Left ventricle myocardium inferior (tissue), 1 donor: Measurements from ENCODE around the gene ARHGEF17. TPM values are rescaled to one million over a fixed set of nuclear protein-coding genes. Genes with fewer than 3 reads are reported as not detected.

Experiments
- DNase-seq: peaks from one replicate; pipeline ENCODE4 v3.0.0-alpha.2; 2020
- H3K27ac ChIP-seq: fragments of 200-600 bp; replicated peaks from 2 replicates; pipeline ENCODE4 v1.8.0; 2021
- H3K27me3 ChIP-seq: fragments of 200-600 bp; 2 replicates; pipeline ENCODE4 v1.8.0; 2021; ENCODE audit warnings: low read depth
- H3K36me3 ChIP-seq: fragments of 200-600 bp; 2 replicates; pipeline ENCODE4 v1.8.0; 2021
- H3K4me1 ChIP-seq: fragments of 200-600 bp; 2 replicates; pipeline ENCODE4 v1.8.0; 2021
- H3K4me3 ChIP-seq: fragments of 200-600 bp; 2 replicates; pipeline ENCODE4 v1.8.0; 2021; ENCODE audit warnings: mild to moderate bottlenecking, moderate library complexity
- H3K9me3 ChIP-seq: fragments of 200-600 bp; replicated peaks from 2 replicates; pipeline ENCODE4 v1.8.0; 2021
- intact Hi-C: fragments of 100-400 bp; cut with micrococcal nuclease; formaldehyde crosslinking; loops from one replicate; pipeline ENCODE4 v1.11.0; 2022
- total RNA-seq: library from RNA; stranded (reverse); fragmentation: NEBNext Ultra II Directional; extraction: Animal tissue kit (Norgen Biotek cat#: 25700); gene quantifications from one replicate; pipeline ENCODE4 v1.2.1, GENCODE V29; 2021
- TF ChIP-seq, protein P1 (sequence below): fragments of 200-600 bp; IDR thresholded peaks from 2 replicates; pipeline ENCODE4 v1.8.0; 2021; ENCODE audit warnings: antibody characterized with exemption, mild to moderate bottlenecking, borderline replicate concordance
- donor health status: DM: no; HTN: yes; CAD: no; lungs with severe emphysema.

The ARHGEF17 gene
- total RNA-seq, 1 donor from 2014 or later: 53.1 TPM

DNA sequence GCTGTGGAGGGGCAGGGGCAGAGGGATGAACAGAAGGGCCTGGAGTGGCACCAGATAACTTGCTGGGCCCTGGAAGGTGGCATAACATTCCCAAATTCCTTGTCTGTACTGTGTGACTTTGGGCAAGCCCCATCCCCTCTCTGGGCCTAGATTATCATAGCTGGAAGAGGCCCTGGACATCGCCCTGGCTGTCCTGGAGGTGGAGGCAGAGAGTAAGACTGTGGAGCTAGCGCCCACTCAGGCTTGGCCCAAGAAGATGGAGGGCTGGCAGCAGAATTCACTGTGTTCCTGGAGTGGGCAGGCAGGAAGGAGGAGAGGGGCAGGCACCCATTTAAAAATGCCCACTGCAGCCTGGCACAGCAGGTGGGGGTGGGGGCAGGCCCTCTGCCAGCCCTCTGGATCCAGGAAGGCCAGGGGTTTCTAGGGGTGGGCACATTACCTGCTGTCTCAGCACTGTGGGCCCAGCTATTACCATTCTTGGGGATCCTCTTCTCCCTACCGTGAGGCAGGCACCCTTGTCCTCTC lies 22.6 kb downstream of the ARHGEF17 start:
- no peak for DNase-seq
- H3K27ac ChIP-seq: peak overlapping the region; percentile 76
- H3K36me3 ChIP-seq: peaks cover 4% of the 10 kb centered on the region
- peaks cover 99% of the 10 kb centered on the region for H3K4me1 ChIP-seq
- H3K4me3 ChIP-seq: no peak overlapping the region
- no peaks in the 10 kb centered on the region for H3K27me3 ChIP-seq
- TF ChIP-seq, protein P1, sequence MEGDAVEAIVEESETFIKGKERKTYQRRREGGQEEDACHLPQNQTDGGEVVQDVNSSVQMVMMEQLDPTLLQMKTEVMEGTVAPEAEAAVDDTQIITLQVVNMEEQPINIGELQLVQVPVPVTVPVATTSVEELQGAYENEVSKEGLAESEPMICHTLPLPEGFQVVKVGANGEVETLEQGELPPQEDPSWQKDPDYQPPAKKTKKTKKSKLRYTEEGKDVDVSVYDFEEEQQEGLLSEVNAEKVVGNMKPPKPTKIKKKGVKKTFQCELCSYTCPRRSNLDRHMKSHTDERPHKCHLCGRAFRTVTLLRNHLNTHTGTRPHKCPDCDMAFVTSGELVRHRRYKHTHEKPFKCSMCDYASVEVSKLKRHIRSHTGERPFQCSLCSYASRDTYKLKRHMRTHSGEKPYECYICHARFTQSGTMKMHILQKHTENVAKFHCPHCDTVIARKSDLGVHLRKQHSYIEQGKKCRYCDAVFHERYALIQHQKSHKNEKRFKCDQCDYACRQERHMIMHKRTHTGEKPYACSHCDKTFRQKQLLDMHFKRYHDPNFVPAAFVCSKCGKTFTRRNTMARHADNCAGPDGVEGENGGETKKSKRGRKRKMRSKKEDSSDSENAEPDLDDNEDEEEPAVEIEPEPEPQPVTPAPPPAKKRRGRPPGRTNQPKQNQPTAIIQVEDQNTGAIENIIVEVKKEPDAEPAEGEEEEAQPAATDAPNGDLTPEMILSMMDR: peak; percentile 44
- intact Hi-C loops: no loop called here
- no peaks in the 10 kb centered on the region for H3K9me3 ChIP-seq

DNA sequence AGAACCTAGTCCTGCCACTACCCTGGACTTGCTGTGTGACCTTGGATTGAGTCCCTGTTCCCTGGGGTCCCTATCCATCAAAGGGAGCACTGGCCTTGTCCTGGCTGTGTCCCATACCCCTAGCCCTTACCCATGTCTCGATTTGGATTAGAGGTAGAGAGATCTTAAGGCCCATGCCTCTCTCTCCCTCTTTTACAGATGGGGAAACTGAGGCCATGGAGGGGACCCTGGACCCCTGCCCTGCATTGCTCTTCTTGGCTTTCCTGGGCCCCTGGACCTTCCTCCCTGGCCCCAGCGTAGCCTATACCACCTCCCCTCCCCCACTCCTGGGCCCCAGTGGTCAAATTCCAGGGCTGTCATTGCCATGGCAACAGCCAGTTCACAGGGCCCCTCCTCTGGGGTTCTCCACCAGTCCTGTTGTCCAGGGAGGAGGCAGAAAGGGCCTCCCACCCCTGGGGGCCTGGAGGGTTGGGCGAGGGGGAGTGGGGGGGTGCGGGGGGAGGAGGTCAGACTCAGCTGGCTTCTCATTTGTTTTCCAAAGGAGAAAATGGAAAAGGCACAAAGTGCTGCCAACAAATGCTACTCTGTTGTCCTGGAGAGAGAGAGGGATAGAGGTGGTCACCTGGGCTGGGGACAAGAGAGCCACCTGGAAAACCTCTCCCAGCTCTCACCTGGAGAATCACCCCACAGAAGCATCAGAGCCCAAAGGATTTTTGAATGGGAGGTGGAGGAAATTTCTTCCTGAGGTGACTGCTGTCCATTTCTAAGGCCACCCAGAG lies 23.3 kb downstream of the ARHGEF17 start:
- TF ChIP-seq, protein P1: no peak
- peak; percentile 43 for DNase-seq
- H3K4me3 ChIP-seq: peak overlapping the region; percentile 0
- peak overlapping the region; percentile 76 for H3K27ac ChIP-seq
- H3K27me3 ChIP-seq: no peaks in the 10 kb centered on the region
- intact Hi-C loops: no loop called here
- H3K4me1 ChIP-seq: peaks cover 94% of the 10 kb centered on the region
- no peaks in the 10 kb centered on the region for H3K36me3 ChIP-seq
- no peaks in the 10 kb centered on the region for H3K9me3 ChIP-seq

DNA sequence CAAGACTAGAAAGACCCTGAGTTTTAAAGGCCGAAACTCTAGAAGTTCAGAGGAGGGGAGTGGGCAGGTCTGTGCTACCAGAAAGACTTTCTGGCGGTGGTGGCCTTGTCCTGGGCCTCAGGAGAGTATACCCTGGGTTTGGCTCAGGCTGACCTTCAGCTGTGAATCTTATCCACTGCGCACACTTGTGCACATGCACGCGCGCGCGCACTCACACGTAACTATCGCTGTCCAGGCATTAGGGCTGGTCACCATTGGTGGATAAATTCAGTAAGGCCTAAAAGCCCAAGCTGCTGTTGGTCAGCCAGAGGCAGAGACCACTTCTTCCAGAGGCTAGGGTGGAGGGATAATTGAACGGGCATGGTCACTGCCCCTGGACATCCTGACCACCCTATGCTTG lies 25.1 kb downstream of the ARHGEF17 start:
- Histone ChIP-seq H3K4me3 (no peak overlapping the region), H3K27me3 (no peaks in the 10 kb centered on the region), H3K4me1 (peaks cover 84% of the 10 kb centered on the region), H3K9me3 (no peaks in the 10 kb centered on the region), H3K36me3 (no peaks in the 10 kb centered on the region), H3K27ac (peak overlapping the region; percentile 83)
- no peak for DNase-seq
- intact Hi-C loops: no loop called here
- TF ChIP-seq, protein P1: no peak

DNA sequence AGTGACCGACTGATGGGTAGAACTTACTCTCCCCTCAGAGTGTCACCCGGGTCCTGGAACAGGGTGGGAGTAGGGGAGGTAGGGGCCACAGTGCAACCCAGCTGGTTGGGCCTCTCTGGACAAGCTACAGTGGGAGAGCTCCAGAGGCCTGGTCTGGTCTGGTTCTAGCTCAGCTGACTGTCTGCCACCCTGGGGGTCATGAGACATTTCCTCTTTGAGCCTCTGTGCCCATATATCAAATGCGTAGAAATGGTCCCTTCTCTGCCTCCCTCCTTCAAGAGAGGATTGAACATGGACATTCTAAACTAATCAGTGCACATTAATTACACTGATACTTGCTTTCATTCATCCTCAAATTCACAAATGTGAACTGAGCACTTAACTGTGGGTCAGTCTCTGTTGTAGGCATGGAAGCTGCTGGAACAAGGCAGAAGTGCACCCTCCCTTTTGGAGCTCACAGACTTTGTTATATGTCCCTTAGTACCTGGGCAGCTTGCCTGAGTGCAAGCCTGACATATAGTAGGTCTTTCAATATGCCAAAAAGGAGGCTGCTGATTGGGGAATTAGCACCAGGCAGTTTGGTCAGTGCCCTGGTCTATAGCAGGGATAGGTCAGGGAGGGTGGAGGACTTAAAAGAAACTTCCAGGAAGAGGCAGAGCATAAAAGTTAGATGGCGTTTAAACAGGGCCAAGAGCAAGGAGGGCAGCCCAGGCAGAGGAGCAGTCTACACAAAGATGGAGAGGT lies 25.7 kb downstream of the ARHGEF17 start:
- TF ChIP-seq, protein P1: no peak
- Histone ChIP-seq H3K36me3 (no peaks in the 10 kb centered on the region), H3K4me1 (peaks cover 84% of the 10 kb centered on the region), H3K9me3 (no peaks in the 10 kb centered on the region), H3K27ac (peak overlapping the region; percentile 83), H3K4me3 (peak overlapping the region; percentile 20), H3K27me3 (no peaks in the 10 kb centered on the region)
- intact Hi-C loops: loop anchor here (2.0 kb wide), 1 partner anchor 27 kb away; no protein-coding TSS in a partner anchor
- no peak for DNase-seq

DNA sequence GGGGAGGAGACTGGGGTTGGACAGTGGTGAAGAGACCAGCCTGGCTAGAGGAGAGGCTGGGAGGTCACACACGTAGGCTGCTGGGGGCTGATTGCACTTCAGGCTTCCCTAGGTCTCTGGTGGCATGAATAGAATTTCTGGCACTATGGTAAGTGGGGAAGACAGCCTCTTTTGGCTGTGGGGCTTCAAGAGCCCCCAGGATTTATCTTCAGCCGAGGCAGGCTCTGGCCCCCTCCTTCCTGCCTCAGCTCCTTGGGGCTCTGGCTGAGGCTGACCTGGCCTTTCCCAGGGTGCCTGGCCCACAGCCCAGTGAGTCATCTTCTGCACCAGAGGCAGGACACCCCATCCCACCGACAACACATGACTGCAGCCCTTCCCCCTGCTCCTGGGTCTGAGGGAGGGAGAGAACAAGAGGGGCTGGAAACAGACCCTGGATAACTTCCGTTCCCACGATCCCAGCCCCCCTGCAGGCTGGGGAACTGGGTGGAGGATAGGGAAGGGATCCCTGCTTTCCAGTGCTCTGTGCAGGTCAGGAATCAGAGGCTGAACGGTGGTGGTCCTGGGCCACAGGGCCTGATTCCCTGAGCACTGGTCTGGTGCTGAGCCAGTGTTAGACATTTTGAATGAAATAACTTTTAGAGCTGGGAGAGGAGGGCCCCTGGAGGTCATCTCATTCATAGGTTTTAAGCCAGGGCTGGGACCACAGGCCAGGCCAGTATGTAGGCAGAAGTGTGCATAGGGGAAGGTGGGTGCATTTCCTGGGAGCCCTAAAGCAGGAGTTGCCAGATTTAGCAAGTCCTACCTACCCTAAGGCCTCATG lies 26.5 kb downstream of the ARHGEF17 start:
- Histone ChIP-seq H3K4me3 (peak overlapping the region; percentile 20), H3K4me1 (peaks cover 81% of the 10 kb centered on the region), H3K27me3 (no peaks in the 10 kb centered on the region), H3K27ac (peak overlapping the region; percentile 83), H3K36me3 (no peaks in the 10 kb centered on the region), H3K9me3 (no peaks in the 10 kb centered on the region)
- TF ChIP-seq, protein P1: no peak
- intact Hi-C loops: loop anchor here (2.0 kb wide), 1 partner anchor 28 kb away; no protein-coding TSS in a partner anchor
- peak; percentile 87 for DNase-seq
